Fibroblast of villous mesenchyme (primary cell): ENCODE measurements around the gene CTNNA3. TPM values are rescaled to one million over a fixed set of nuclear protein-coding genes. Genes with fewer than 3 reads are reported as not detected.

ENCODE experiments used
- DNase-seq: peaks from one replicate; pipeline ENCODE4 v3.0.0-alpha.2; 2010; ENCODE audit warnings: low read depth
- H3K4me3 ChIP-seq: 2 replicates; pipeline ENCODE4 v1.5.1; 2011; ENCODE audit warnings: low read depth, mild to moderate bottlenecking, low read length
- CTCF ChIP-seq: IDR thresholded peaks from 2 replicates; pipeline ENCODE4 v1.5.1; 2012; ENCODE audit warnings: low read depth, mild to moderate bottlenecking, low read length; ENCODE audit not compliant: insufficient read depth
- total RNA-seq: library from RNA; depleted of rRNA; stranded (reverse); fragments of >200 nt; gene quantifications from 2 replicates; pipeline ENCODE4 v1.2.3, GENCODE V29; 2012

The CTNNA3 gene
- total RNA-seq, 1 donor: not detected

GRCh38 chr10:66535439-66535838 is 1160.6 kb downstream of the CTNNA3 start:
- no peak overlapping the region for H3K4me3 ChIP-seq
- DNase-seq: no peak
- no peak for TF ChIP-seq CTCF

DNA sequence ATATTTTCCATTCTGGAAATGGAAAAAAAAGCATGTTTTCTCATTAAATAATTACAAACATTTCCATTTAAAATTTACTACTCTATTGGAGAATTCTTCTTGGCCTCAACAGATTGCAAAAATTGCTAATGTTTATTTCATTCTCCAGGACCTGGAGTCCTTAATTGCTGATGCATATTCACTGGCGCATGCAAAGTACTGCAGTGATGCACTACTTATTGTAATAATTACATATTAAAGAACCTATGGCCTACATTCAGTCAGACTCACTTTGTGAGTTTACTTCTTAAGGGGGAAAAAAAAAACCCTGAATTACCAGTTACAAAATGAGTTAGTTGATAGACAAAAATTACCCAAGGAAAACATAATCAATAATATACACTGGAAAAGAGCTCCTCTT is 1161.1 kb downstream of the CTNNA3 start:
- TF ChIP-seq CTCF: no peak
- no peak overlapping the region for H3K4me3 ChIP-seq
- no peak for DNase-seq

GRCh38 chr10:66521506-66521905 is 1174.5 kb downstream of the CTNNA3 start:
- TF ChIP-seq CTCF: no peak
- H3K4me3 ChIP-seq: no peak overlapping the region
- DNase-seq: peak; percentile 34

- H3K4me3 ChIP-seq: no peak overlapping the region
- TF ChIP-seq CTCF: no peak
- no peak for DNase-seq
These were observed 1176.4 kb downstream of the CTNNA3 start for GRCh38 chr10:66519616-66520015.

GRCh38 chr10:66514666-66515065 is 1181.3 kb downstream of the CTNNA3 start:
- DNase-seq: no peak
- no peak overlapping the region for H3K4me3 ChIP-seq
- TF ChIP-seq CTCF: no peak

GRCh38 chr10:66513504-66513903 is 1182.5 kb downstream of the CTNNA3 start:
- no peak for DNase-seq
- no peak for TF ChIP-seq CTCF
- H3K4me3 ChIP-seq: no peak overlapping the region

GRCh38 chr10:66505003-66505657 is 1190.9 kb downstream of the CTNNA3 start:
- DNase-seq: no peak
- TF ChIP-seq CTCF: no peak

More at GRCh38 chr10:66505003-66505657, 1190.9 kb downstream of the CTNNA3 start:
- no peak overlapping the region for H3K4me3 ChIP-seq
